Endodermal cell (in vitro differentiated cells): ENCODE results near the gene PTPRN2. TPM values are rescaled to one million over a fixed set of nuclear protein-coding genes. Genes with fewer than 3 reads are reported as not detected.
A peak's percentile ranks its signal among the peaks of the same experiment; 100 is the strongest.
"Not testable (repeated sequence)": the region's sequence is repeated elsewhere in the genome, so short reads cannot be mapped to it uniquely, and the experiment has no call there.

Source experiments
- DNase-seq: peaks from one replicate; pipeline ENCODE4 v3.0.0-alpha.2; 2017
- H3K27ac ChIP-seq: 2 replicates; pipeline ENCODE4 v1.5.1; 2013; ENCODE audit warnings: mild to moderate bottlenecking, low read depth, low read length, moderate library complexity
- H3K27me3 ChIP-seq: 2 replicates; pipeline ENCODE4 v1.6.1; 2013; ENCODE audit warnings: mild to moderate bottlenecking, low read length, moderate library complexity; ENCODE audit not compliant: insufficient read depth, control insufficient read depth, poor library complexity, severe bottlenecking
- H3K36me3 ChIP-seq: 2 replicates; pipeline ENCODE4 v1.7.0; 2013; ENCODE audit warnings: mild to moderate bottlenecking, low read length, moderate library complexity; ENCODE audit not compliant: control insufficient read depth, insufficient read depth
- H3K4me1 ChIP-seq: one replicate; pipeline ENCODE4 v1.7.0; 2013; ENCODE audit warnings: low read length; ENCODE audit not compliant: control insufficient read depth, insufficient read depth
- H3K4me3 ChIP-seq: 2 replicates; pipeline ENCODE4 v1.5.1; 2013; ENCODE audit warnings: mild to moderate bottlenecking, low read length, moderate library complexity
- H3K9ac ChIP-seq: 2 replicates; pipeline ENCODE4 v1.6.1; 2013; ENCODE audit warnings: mild to moderate bottlenecking, low read length, moderate library complexity; ENCODE audit not compliant: poor library complexity, severe bottlenecking; ENCODE audit errors: extremely low read depth
- H3K9me3 ChIP-seq: 2 replicates; pipeline ENCODE4 v1.6.1; 2013; ENCODE audit warnings: mild to moderate bottlenecking, low read length, moderate library complexity; ENCODE audit not compliant: control insufficient read depth
- H3K27ac Mint-ChIP-seq: 2 replicates; pipeline ENCODE4 v1.8.0; 2020; ENCODE audit warnings: mixed read lengths
- H3K27me3 Mint-ChIP-seq: 2 replicates; pipeline ENCODE4 v1.8.0; 2021; ENCODE audit warnings: mild to moderate bottlenecking, mixed read lengths; ENCODE audit not compliant: insufficient read depth
- H3K36me3 Mint-ChIP-seq: 2 replicates; pipeline ENCODE4 v1.8.0; 2020; ENCODE audit warnings: low read depth, mixed read lengths
- H3K4me1 Mint-ChIP-seq: 2 replicates; pipeline ENCODE4 v1.8.0; 2020; ENCODE audit warnings: mixed read lengths
- H3K4me3 Mint-ChIP-seq: 2 replicates; pipeline ENCODE4 v1.8.0; 2020; ENCODE audit warnings: mild to moderate bottlenecking, moderate library complexity, mixed read lengths
- H3K9me3 Mint-ChIP-seq: 2 replicates; pipeline ENCODE4 v1.8.0; 2020; ENCODE audit warnings: mild to moderate bottlenecking, mixed read lengths
- WGBS, 2 experiments: methylation state at CpG; one replicate each; pipeline versions ENCODE4 v1.1.5 to v1.1.7; 2013; ENCODE audit warnings: missing lambda C conversion rate in 2 of 2, mixed read lengths in 1 of 2; ENCODE audit not compliant: insufficient coverage in 1 of 2, insufficient read length in 1 of 2; 5-methylcytosine and 5-hydroxymethylcytosine counted together
- total RNA-seq, 2 donors: library from RNA; stranded (reverse); fragmentation: NEBNext Ultra II Directional in 1 of 2; extraction: Animal tissue kit (Norgen Biotek cat#: 25700) in 1 of 2; gene quantifications; 2 replicates in 1 of 2; 3 replicates in 1 of 2; pipeline ENCODE4 v1.2.1, GENCODE V29; 2021
- TF ChIP-seq, protein P1 (sequence below): fragments of 200-600 bp; sonication (generic); conservative IDR thresholded peaks from 2 replicates; pipeline ENCODE4 v1.5.0; 2021; ENCODE audit warnings: antibody characterized with exemption, mild to moderate bottlenecking

PTPRN2 gene
- total RNA-seq, 2 donors from 2014 or later, result 0.69 to 1.2 TPM

DNA sequence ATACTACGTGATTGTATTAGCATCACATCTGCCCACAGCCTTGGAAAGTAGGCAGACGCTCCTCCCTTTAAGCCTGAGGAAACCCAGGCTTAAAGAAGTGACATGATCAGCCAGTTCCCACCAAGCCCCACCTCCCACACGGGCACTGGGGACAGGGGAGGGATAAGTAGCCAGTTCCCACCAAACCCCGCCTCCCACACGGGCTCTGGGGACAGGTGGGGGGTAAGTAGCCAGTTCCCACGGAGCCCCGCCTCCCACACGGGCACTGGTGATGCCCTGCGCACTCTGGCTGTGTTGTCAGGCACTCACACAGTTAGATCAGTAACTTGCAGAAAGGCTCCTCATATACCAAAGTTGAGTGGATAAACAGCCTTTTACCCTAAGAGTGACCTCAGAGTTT, 606.8 kb downstream of the PTPRN2 start:
- TF ChIP-seq, protein P1, sequence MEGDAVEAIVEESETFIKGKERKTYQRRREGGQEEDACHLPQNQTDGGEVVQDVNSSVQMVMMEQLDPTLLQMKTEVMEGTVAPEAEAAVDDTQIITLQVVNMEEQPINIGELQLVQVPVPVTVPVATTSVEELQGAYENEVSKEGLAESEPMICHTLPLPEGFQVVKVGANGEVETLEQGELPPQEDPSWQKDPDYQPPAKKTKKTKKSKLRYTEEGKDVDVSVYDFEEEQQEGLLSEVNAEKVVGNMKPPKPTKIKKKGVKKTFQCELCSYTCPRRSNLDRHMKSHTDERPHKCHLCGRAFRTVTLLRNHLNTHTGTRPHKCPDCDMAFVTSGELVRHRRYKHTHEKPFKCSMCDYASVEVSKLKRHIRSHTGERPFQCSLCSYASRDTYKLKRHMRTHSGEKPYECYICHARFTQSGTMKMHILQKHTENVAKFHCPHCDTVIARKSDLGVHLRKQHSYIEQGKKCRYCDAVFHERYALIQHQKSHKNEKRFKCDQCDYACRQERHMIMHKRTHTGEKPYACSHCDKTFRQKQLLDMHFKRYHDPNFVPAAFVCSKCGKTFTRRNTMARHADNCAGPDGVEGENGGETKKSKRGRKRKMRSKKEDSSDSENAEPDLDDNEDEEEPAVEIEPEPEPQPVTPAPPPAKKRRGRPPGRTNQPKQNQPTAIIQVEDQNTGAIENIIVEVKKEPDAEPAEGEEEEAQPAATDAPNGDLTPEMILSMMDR, result no peak
- H3K9ac ChIP-seq, result no peak overlapping the region
- peaks cover 8% of the 10 kb centered on the region for H3K9me3 Mint-ChIP-seq
- H3K4me3 Mint-ChIP-seq, result no peak overlapping the region
- no peaks in the 10 kb centered on the region for H3K36me3 Mint-ChIP-seq
- no peaks in the 10 kb centered on the region for H3K27me3 ChIP-seq
- H3K27ac Mint-ChIP-seq, result no peak overlapping the region
- H3K4me1 ChIP-seq, result no peaks in the 10 kb centered on the region
- DNase-seq, result peak; percentile 41
- no peaks in the 10 kb centered on the region for H3K4me1 Mint-ChIP-seq
- peaks cover 61% of the 10 kb centered on the region for H3K9me3 ChIP-seq
- H3K27ac ChIP-seq, result no peak overlapping the region
- WGBS, 2 experiments, result 56 to 64% methylated on average over 5 to 9 of the region's 9 CpGs
- H3K36me3 ChIP-seq, result no peaks in the 10 kb centered on the region
- H3K4me3 ChIP-seq, result no peak overlapping the region
- H3K27me3 Mint-ChIP-seq, result no peaks in the 10 kb centered on the region

DNA sequence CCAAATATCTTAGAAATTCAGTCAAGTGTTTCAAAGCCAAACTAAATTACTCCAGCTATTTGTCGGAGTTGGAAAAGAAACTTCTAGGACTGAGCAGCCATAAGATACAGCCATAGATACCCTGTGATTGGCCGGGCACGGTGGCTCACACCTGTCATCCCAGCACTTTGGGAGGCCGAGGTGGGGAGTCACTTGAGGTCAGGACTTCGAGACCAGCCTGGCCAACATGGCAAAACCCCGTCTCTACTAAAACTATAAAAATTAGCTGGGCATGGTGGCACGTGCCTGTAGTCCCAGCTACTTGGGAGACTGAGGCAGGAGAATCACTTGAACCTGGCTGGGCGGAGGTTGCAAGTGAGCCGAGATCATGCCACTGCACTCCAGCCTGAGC, 607.3 kb downstream of the PTPRN2 start:
- H3K9me3 Mint-ChIP-seq, result peaks cover 12% of the 10 kb centered on the region
- not testable (repeated sequence) for H3K9ac ChIP-seq, DNase-seq, H3K27me3 ChIP-seq, H3K4me3 ChIP-seq, H3K36me3 ChIP-seq, H3K27me3 Mint-ChIP-seq, H3K4me3 Mint-ChIP-seq, H3K27ac Mint-ChIP-seq, H3K4me1 ChIP-seq, H3K36me3 Mint-ChIP-seq, H3K27ac ChIP-seq, H3K4me1 Mint-ChIP-seq
- H3K9me3 ChIP-seq, result peaks cover 59% of the 10 kb centered on the region
- WGBS, 2 experiments, result 72 to 74% methylated on average over 9 of the region's 9 CpGs

DNA sequence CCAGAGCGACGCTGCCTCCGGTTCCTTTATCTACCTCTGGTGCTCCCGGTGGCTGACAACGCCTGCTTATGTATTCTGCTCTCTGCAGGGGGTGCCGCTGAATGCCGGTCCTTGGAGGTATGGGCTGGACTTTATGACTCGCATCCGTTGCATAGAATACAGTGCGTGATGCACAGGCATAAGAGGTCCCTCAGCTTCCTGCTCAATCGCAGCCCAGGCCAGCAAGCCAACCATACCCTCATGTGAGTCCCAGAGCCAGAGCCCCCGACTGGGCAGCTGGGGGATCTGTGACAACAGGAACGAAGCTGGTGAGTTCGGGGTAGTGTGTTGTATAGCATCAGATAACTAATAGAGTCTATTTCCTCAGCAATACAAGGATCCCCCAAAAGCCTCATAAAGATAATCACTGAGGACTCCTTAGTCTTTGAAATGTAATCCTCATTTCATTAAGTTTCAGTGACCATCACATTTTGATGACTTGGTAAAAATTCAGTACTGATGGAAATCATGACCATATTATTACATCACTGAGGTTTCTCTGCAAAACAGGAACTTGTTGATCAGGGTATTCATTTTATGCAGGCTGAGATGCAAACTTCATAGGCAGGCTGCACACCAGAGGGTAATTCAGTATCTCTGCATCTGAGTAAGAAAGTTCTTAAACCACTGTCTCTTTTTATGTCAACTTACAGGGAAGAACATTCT, 607.8 kb downstream of the PTPRN2 start:
- no peak overlapping the region for H3K4me3 Mint-ChIP-seq
- TF ChIP-seq, protein P1, result peak; percentile 73
- H3K36me3 ChIP-seq, result no peaks in the 10 kb centered on the region
- peaks cover 59% of the 10 kb centered on the region for H3K9me3 ChIP-seq
- peak; percentile 76 for DNase-seq
- peaks cover 5% of the 10 kb centered on the region for H3K36me3 Mint-ChIP-seq
- no peak overlapping the region for H3K27ac Mint-ChIP-seq
- WGBS, 2 experiments, result 85% methylated on average over 10 to 12 of the region's 14 CpGs
- H3K27me3 ChIP-seq, result no peaks in the 10 kb centered on the region
- H3K9me3 Mint-ChIP-seq, result peaks cover 18% of the 10 kb centered on the region
- peaks cover 4% of the 10 kb centered on the region for H3K27me3 Mint-ChIP-seq
- H3K4me1 ChIP-seq, result no peaks in the 10 kb centered on the region
- H3K9ac ChIP-seq, result no peak overlapping the region
- H3K4me1 Mint-ChIP-seq, result no peaks in the 10 kb centered on the region
- no peak overlapping the region for H3K4me3 ChIP-seq
- H3K27ac ChIP-seq, result no peak overlapping the region

DNA sequence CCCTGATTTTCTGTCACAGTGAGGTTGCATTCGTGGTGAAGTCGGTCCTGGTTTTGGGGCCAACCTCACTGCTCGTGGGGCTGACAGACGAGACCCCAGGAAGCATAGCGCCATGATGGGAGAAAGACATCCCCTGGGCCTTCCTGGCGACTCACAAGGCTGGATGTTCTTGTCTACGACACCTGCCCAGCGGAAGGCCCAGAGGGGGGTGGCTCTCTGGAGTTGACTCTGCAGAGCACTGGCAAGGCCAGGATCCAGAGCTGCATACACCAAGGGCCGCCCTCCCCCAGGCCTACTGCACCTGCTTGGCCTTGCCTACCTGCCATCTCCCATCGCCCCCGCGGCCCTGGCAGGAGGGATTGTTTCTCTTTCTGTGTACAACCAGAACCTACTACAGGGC, 608.9 kb downstream of the PTPRN2 start:
- H3K9ac ChIP-seq, result no peak overlapping the region
- TF ChIP-seq, protein P1, result no peak
- H3K9me3 ChIP-seq, result peaks cover 59% of the 10 kb centered on the region
- WGBS, 2 experiments, result 79 to 84% methylated on average over 6 to 12 of the region's 12 CpGs
- no peak overlapping the region for H3K4me3 ChIP-seq
- no peaks in the 10 kb centered on the region for H3K4me1 ChIP-seq
- H3K36me3 ChIP-seq, result no peaks in the 10 kb centered on the region
- H3K27me3 Mint-ChIP-seq, result peaks cover 4% of the 10 kb centered on the region
- no peak overlapping the region for H3K4me3 Mint-ChIP-seq
- peaks cover 5% of the 10 kb centered on the region for H3K36me3 Mint-ChIP-seq
- no peaks in the 10 kb centered on the region for H3K4me1 Mint-ChIP-seq
- H3K9me3 Mint-ChIP-seq, result peaks cover 28% of the 10 kb centered on the region
- DNase-seq, result peak; percentile 28
- no peak overlapping the region for H3K27ac Mint-ChIP-seq
- H3K27ac ChIP-seq, result no peak overlapping the region
- no peaks in the 10 kb centered on the region for H3K27me3 ChIP-seq
